Liver (tissue), 9 donors: ENCODE measurements around the gene METTL17. TPM values are rescaled to one million over a fixed set of nuclear protein-coding genes. Genes with fewer than 3 reads are reported as not detected.

Source experiments
- DNase-seq: peaks from one replicate; pipeline ENCODE4 v3.0.0-alpha.2; 2017; ENCODE audit warnings: low spot score
- H3K27ac ChIP-seq, 2 donors: one replicate each; pipeline ENCODE4 v1.7.0; 2013; ENCODE audit warnings: inconsistent platforms in 2 of 2, low read length in 2 of 2, control low read depth in 1 of 2, low read depth in 1 of 2, mild to moderate bottlenecking in 1 of 2
- H3K27me3 ChIP-seq, 4 donors: one replicate each; pipeline versions ENCODE4 v1.6.1 to v1.7.0; 2013; ENCODE audit warnings: low read length in 3 of 4, inconsistent platforms in 1 of 4, mild to moderate bottlenecking in 1 of 4, moderate library complexity in 1 of 4; ENCODE audit not compliant: control insufficient read depth in 4 of 4, insufficient read depth in 4 of 4
- H3K36me3 ChIP-seq, 4 donors: one replicate each; pipeline versions ENCODE4 v1.6.1 to v1.7.0; 2013; ENCODE audit warnings: low read length in 3 of 4, mild to moderate bottlenecking in 3 of 4, low read depth in 1 of 4, moderate library complexity in 1 of 4; ENCODE audit not compliant: control insufficient read depth in 4 of 4, insufficient read depth in 3 of 4
- H3K4me1 ChIP-seq, 4 donors: one replicate each; pipeline versions ENCODE4 v1.6.1 to v1.7.0; 2013; ENCODE audit warnings: low read length in 3 of 4, mild to moderate bottlenecking in 3 of 4, moderate library complexity in 1 of 4; ENCODE audit not compliant: control insufficient read depth in 4 of 4, insufficient read depth in 4 of 4
- H3K4me3 ChIP-seq, 3 donors: one replicate each; pipeline versions ENCODE4 v1.6.1 to v1.7.0; 2013; ENCODE audit warnings: low read length in 3 of 3, control low read depth in 1 of 3, low read depth in 1 of 3, mild to moderate bottlenecking in 1 of 3
- H3K9ac ChIP-seq, 2 donors: one replicate each; pipeline ENCODE4 v1.7.0; 2013; ENCODE audit warnings: low read length in 2 of 2, mild to moderate bottlenecking in 2 of 2, moderate library complexity in 2 of 2, control low read depth in 1 of 2, low read depth in 1 of 2
- H3K9me3 ChIP-seq, 4 donors: one replicate each; pipeline versions ENCODE4 v1.6.1 to v1.7.0; 2013; ENCODE audit warnings: low read length in 3 of 4; ENCODE audit not compliant: control insufficient read depth in 4 of 4
- EGR1 ChIP-seq, 2 donors: IDR thresholded peaks; 2 replicates each; pipeline ENCODE4 v1.6.1; 2016 to 2018; ENCODE audit warnings: antibody characterized with exemption in 2 of 2, low read depth in 2 of 2
- FOXA1 ChIP-seq: IDR thresholded peaks from 2 replicates; pipeline ENCODE4 v1.6.1; 2016; ENCODE audit warnings: antibody characterized with exemption
- FOXA2 ChIP-seq: IDR thresholded peaks from 2 replicates; pipeline ENCODE4 v1.6.1; 2016; ENCODE audit warnings: antibody characterized with exemption
- GABPA ChIP-seq, 2 donors: IDR thresholded peaks in 1 of 2; conservative IDR thresholded peaks in 1 of 2; 2 replicates each; pipeline ENCODE4 v1.6.1; 2016; ENCODE audit warnings: antibody characterized with exemption in 2 of 2, mild to moderate bottlenecking in 1 of 2, moderate library complexity in 1 of 2
- HNF4A ChIP-seq, 2 donors: conservative IDR thresholded peaks; 2 replicates each; pipeline ENCODE4 v1.6.1; 2016; ENCODE audit warnings: antibody characterized with exemption in 2 of 2, mild to moderate bottlenecking in 2 of 2
- HNF4G ChIP-seq: IDR thresholded peaks from 2 replicates; pipeline ENCODE4 v1.6.1; 2016; ENCODE audit warnings: antibody characterized with exemption
- JUND ChIP-seq, 2 donors: IDR thresholded peaks; 2 replicates each; pipeline ENCODE4 v1.6.1; 2016; ENCODE audit warnings: antibody characterized with exemption in 2 of 2
- NR2F2 ChIP-seq: IDR thresholded peaks from 2 replicates; pipeline ENCODE4 v1.6.1; 2016; ENCODE audit warnings: antibody characterized with exemption
- RAD21 ChIP-seq, 2 donors: IDR thresholded peaks; 2 replicates each; pipeline ENCODE4 v1.6.1; 2016; ENCODE audit warnings: antibody characterized with exemption in 2 of 2, mild to moderate bottlenecking in 2 of 2
- RXRA ChIP-seq, 2 donors: IDR thresholded peaks; 2 replicates each; pipeline ENCODE4 v1.6.1; 2017 to 2018; ENCODE audit warnings: antibody characterized with exemption in 2 of 2, mild to moderate bottlenecking in 1 of 2
- SP1 ChIP-seq: IDR thresholded peaks from 2 replicates; pipeline ENCODE4 v1.6.1; 2018; ENCODE audit warnings: antibody characterized with exemption, mild to moderate bottlenecking
- TAF1 ChIP-seq: conservative IDR thresholded peaks from 2 replicates; pipeline ENCODE4 v1.6.1; 2016; ENCODE audit warnings: antibody characterized with exemption, mild to moderate bottlenecking
- YY1 ChIP-seq: IDR thresholded peaks from 2 replicates; pipeline ENCODE4 v1.6.1; 2016; ENCODE audit warnings: antibody characterized with exemption, mild to moderate bottlenecking
- WGBS: extraction: QIAGEN DNeasy Blood & Tissue Kit; methylation state at CpG from one replicate; pipeline ENCODE4 v1.1.7; 2013; 5-methylcytosine and 5-hydroxymethylcytosine counted together
- polyA plus RNA-seq, 2 donors: library from polyadenylated mRNA; stranded (reverse) in 1 of 2; unstranded in 1 of 2; fragments of 200-250 nt in 1 of 2; fragments of >200 nt in 1 of 2; fragmentation: Nextera tagmentation in 1 of 2; extraction: Ambion mirVana in 1 of 2; gene quantifications; one replicate each; pipeline versions ENCODE4 v1.2.1 to v1.2.3, GENCODE V29; 2013 to 2015
- total RNA-seq, 2 donors: library from RNA; depleted of rRNA; stranded (reverse); fragments of >200 nt; gene quantifications; one replicate each; pipeline ENCODE4 v1.2.3, GENCODE V29; 2014
- TF ChIP-seq, protein P1 (sequence below): IDR thresholded peaks from 2 replicates; pipeline ENCODE4 v1.6.1; 2016; ENCODE audit warnings: antibody characterized with exemption
- TF ChIP-seq, protein P2 (sequence below): IDR thresholded peaks from 2 replicates; pipeline ENCODE4 v1.6.1; 2016; ENCODE audit warnings: antibody characterized with exemption, mild to moderate bottlenecking
- TF ChIP-seq, protein P3 (sequence below): IDR thresholded peaks from 2 replicates; pipeline ENCODE4 v1.6.1; 2016; ENCODE audit warnings: antibody characterized with exemption
- TF ChIP-seq, protein P4 (sequence below): fragments of 150-350 bp; IDR thresholded peaks from 2 replicates; pipeline ENCODE4 v1.5.1; 2017; ENCODE audit warnings: improper control_type of control experiment, low read depth, low read length; ENCODE audit not compliant: missing input control
- TF ChIP-seq, protein P5 (sequence below): IDR thresholded peaks from 2 replicates; pipeline ENCODE4 v1.6.1; 2016; ENCODE audit warnings: antibody characterized with exemption
- donor health status: healthy.
- donor health status: healthy.
- donor health status: healthy.
- donor health status: healthy.
- donor health status: healthy.

The METTL17 gene
- total and polyA plus RNA-seq, 4 donors: 31.0 to 64.8 (median 47.3) TPM

DNA sequence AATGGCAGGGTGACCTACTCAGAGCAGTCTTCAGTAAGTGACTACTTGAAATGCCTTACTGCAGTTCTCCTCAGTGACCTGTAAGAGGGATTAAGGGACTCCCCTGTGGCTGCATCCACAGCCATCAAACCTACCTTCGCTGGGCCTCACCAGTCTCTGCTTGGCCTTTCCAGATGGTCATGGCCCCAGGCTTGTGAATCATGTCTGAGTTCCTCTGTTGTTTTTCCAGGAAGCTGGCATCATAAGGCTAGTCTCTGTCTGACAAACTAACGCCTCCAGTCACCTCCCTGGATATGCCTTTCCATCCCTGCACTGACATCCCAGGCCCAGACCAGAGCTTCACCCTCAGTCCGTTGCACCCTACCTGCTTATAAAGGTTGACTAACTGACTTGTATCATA lies 20.4 kb upstream of the METTL17 start:
- Histone ChIP-seq H3K36me3 (no peaks in the 10 kb centered on the region), H3K27ac (no peak overlapping the region), H3K4me3 (no peak overlapping the region), H3K27me3 (peaks cover 0 to 3% (median 0%) of the 10 kb centered on the region in 4 donors), H3K9me3 (no peaks in the 10 kb centered on the region), H3K4me1 (peaks cover 0 to 14% (median 8%) of the 10 kb centered on the region in 4 donors), H3K9ac (no peak overlapping the region)
- DNase-seq: no peak
- WGBS: 92% methylated on average over 3 of the region's 3 CpGs
- TF ChIP-seq, protein P1, sequence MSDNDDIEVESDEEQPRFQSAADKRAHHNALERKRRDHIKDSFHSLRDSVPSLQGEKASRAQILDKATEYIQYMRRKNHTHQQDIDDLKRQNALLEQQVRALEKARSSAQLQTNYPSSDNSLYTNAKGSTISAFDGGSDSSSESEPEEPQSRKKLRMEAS: no peak
- TF ChIP-seq HNF4A (conservative IDR thresholded peaks at IDR 0.05): no peak
- TF ChIP-seq EGR1 (IDR thresholded peaks at IDR 0.05; ENCODE audit: low read depth in 2 of 2): no peak
- no peak for TF ChIP-seq FOXA2
- TF ChIP-seq, protein P2, sequence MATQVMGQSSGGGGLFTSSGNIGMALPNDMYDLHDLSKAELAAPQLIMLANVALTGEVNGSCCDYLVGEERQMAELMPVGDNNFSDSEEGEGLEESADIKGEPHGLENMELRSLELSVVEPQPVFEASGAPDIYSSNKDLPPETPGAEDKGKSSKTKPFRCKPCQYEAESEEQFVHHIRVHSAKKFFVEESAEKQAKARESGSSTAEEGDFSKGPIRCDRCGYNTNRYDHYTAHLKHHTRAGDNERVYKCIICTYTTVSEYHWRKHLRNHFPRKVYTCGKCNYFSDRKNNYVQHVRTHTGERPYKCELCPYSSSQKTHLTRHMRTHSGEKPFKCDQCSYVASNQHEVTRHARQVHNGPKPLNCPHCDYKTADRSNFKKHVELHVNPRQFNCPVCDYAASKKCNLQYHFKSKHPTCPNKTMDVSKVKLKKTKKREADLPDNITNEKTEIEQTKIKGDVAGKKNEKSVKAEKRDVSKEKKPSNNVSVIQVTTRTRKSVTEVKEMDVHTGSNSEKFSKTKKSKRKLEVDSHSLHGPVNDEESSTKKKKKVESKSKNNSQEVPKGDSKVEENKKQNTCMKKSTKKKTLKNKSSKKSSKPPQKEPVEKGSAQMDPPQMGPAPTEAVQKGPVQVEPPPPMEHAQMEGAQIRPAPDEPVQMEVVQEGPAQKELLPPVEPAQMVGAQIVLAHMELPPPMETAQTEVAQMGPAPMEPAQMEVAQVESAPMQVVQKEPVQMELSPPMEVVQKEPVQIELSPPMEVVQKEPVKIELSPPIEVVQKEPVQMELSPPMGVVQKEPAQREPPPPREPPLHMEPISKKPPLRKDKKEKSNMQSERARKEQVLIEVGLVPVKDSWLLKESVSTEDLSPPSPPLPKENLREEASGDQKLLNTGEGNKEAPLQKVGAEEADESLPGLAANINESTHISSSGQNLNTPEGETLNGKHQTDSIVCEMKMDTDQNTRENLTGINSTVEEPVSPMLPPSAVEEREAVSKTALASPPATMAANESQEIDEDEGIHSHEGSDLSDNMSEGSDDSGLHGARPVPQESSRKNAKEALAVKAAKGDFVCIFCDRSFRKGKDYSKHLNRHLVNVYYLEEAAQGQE: no peak
- TF ChIP-seq, protein P3, sequence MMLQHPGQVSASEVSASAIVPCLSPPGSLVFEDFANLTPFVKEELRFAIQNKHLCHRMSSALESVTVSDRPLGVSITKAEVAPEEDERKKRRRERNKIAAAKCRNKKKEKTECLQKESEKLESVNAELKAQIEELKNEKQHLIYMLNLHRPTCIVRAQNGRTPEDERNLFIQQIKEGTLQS: no peak
- no peak for TF ChIP-seq RAD21 (IDR thresholded peaks at IDR 0.05)
- no peak for TF ChIP-seq JUND (IDR thresholded peaks at IDR 0.05)
- no peak for TF ChIP-seq TAF1
- TF ChIP-seq, protein P4, sequence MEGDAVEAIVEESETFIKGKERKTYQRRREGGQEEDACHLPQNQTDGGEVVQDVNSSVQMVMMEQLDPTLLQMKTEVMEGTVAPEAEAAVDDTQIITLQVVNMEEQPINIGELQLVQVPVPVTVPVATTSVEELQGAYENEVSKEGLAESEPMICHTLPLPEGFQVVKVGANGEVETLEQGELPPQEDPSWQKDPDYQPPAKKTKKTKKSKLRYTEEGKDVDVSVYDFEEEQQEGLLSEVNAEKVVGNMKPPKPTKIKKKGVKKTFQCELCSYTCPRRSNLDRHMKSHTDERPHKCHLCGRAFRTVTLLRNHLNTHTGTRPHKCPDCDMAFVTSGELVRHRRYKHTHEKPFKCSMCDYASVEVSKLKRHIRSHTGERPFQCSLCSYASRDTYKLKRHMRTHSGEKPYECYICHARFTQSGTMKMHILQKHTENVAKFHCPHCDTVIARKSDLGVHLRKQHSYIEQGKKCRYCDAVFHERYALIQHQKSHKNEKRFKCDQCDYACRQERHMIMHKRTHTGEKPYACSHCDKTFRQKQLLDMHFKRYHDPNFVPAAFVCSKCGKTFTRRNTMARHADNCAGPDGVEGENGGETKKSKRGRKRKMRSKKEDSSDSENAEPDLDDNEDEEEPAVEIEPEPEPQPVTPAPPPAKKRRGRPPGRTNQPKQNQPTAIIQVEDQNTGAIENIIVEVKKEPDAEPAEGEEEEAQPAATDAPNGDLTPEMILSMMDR: no peak
- no peak for TF ChIP-seq YY1
- TF ChIP-seq SP1: no peak
- no peak for TF ChIP-seq FOXA1
- no peak for TF ChIP-seq HNF4G
- TF ChIP-seq NR2F2: no peak
- no peak for TF ChIP-seq GABPA (IDR thresholded peaks at IDR 0.05 in 1 of 2, conservative IDR thresholded peaks at IDR 0.05 in 1 of 2)

DNA sequence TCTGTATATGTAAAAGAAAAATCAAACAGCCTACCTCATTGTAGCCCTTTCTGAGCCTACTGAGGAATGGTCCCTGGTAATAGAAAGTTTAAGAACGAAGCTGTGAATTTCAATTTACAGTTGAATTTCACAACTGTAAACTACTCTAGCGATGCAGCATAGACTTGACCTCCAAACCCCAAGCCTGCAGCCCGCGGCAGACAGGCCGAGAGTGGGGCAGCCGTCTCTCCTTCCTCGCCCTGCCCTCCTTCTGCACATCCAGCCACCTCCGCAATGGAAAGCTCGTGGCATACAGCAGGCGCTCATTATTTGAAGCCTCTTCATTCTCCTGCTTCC lies 19.2 kb upstream of the METTL17 start:
- Histone ChIP-seq H3K27me3 (peaks cover 0 to 3% (median 0%) of the 10 kb centered on the region in 4 donors), H3K9ac (peak overlapping the region in 1 of 2 donors; percentile 19), H3K27ac (no peak overlapping the region), H3K9me3 (no peaks in the 10 kb centered on the region), H3K4me3 (peak overlapping the region in 1 of 3 donors; percentile 38), H3K4me1 (peaks cover 0 to 14% (median 8%) of the 10 kb centered on the region in 4 donors), H3K36me3 (no peaks in the 10 kb centered on the region)
- DNase-seq: no peak
- WGBS: 22% methylated on average over 10 of the region's 10 CpGs
- TF ChIP-seq RXRA (IDR thresholded peaks at IDR 0.05) (no peak), YY1 (no peak), FOXA1 (no peak), NR2F2 (no peak), TAF1 (no peak), SP1 (no peak), FOXA2 (no peak), GABPA (IDR thresholded peaks at IDR 0.05 in 1 of 2, conservative IDR thresholded peaks at IDR 0.05 in 1 of 2) (no peak), HNF4A (conservative IDR thresholded peaks at IDR 0.05) (no peak), EGR1 (IDR thresholded peaks at IDR 0.05; ENCODE audit: low read depth in 2 of 2) (no peak), JUND (IDR thresholded peaks at IDR 0.05) (no peak), HNF4G (no peak)
- TF ChIP-seq, protein P2: no peak
- TF ChIP-seq, protein P1: no peak
- TF ChIP-seq, protein P5, sequence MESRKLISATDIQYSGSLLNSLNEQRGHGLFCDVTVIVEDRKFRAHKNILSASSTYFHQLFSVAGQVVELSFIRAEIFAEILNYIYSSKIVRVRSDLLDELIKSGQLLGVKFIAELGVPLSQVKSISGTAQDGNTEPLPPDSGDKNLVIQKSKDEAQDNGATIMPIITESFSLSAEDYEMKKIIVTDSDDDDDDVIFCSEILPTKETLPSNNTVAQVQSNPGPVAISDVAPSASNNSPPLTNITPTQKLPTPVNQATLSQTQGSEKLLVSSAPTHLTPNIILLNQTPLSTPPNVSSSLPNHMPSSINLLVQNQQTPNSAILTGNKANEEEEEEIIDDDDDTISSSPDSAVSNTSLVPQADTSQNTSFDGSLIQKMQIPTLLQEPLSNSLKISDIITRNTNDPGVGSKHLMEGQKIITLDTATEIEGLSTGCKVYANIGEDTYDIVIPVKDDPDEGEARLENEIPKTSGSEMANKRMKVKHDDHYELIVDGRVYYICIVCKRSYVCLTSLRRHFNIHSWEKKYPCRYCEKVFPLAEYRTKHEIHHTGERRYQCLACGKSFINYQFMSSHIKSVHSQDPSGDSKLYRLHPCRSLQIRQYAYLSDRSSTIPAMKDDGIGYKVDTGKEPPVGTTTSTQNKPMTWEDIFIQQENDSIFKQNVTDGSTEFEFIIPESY: no peak
- TF ChIP-seq, protein P3: no peak
